NOMO-1 treated with DMSO at 0.1 percent for 48 hours (cell line): ENCODE measurements around the gene SMYD2.
A peak's percentile ranks its signal among the peaks of the same experiment; 100 is the strongest.

Source experiments
- DNase-seq: peaks from one replicate; lab custom pipeline; 2025; ENCODE audit not compliant: unreplicated experiment; lab: John Stamatoyannopoulos, UW

The SMYD2 gene

GRCh38 chr1:214360525-214361164 is 79.7 kb downstream of the SMYD2 start:
- no peak for DNase-seq

GRCh38 chr1:214361636-214362035 is 80.7 kb downstream of the SMYD2 start:
- no peak for DNase-seq

GRCh38 chr1:214362188-214362882 is 81.4 kb downstream of the SMYD2 start:
- peak; percentile 48 for DNase-seq

- no peak for DNase-seq
Observed at GRCh38 chr1:214363386-214363785, 82.4 kb downstream of the SMYD2 start.

GRCh38 chr1:214364386-214364785 is 83.4 kb downstream of the SMYD2 start:
- no peak for DNase-seq

- DNase-seq, result no peak
Observed at GRCh38 chr1:214364786-214365295, 83.9 kb downstream of the SMYD2 start.

- DNase-seq, result no peak
Observed at GRCh38 chr1:214367841-214368240, 86.9 kb downstream of the SMYD2 start.

- DNase-seq, result no peak
Observed at GRCh38 chr1:214369364-214369763, 88.4 kb downstream of the SMYD2 start.

- DNase-seq, result no peak
Observed at GRCh38 chr1:214370615-214371014, 89.7 kb downstream of the SMYD2 start.

GRCh38 chr1:214372092-214372491 is 91.1 kb downstream of the SMYD2 start:
- no peak for DNase-seq

- DNase-seq, result no peak
Observed at GRCh38 chr1:214377485-214377884, 96.5 kb downstream of the SMYD2 start.

GRCh38 chr1:214377886-214378285 is 96.9 kb downstream of the SMYD2 start:
- no peak for DNase-seq

GRCh38 chr1:214378492-214378891 is 97.5 kb downstream of the SMYD2 start:
- DNase-seq, result no peak

GRCh38 chr1:214379236-214379970 is 98.4 kb downstream of the SMYD2 start:
- no peak for DNase-seq

GRCh38 chr1:214380396-214380795 is 99.4 kb downstream of the SMYD2 start:
- no peak for DNase-seq

- DNase-seq, result no peak
Observed at GRCh38 chr1:214380986-214381695, 100.2 kb downstream of the SMYD2 start.

GRCh38 chr1:214383381-214384372 is 102.7 kb downstream of the SMYD2 start:
- DNase-seq, result no peak

- DNase-seq, result no peak
Observed at GRCh38 chr1:214384373-214385079, 103.6 kb downstream of the SMYD2 start.

- no peak for DNase-seq
Observed at GRCh38 chr1:214385428-214385827, 104.5 kb downstream of the SMYD2 start.
